MM.1S (cell line): ENCODE data around the gene KBTBD13.

Experiments used
- CTCF ChIP-seq: fragments of 300-600 bp; sonication (generic); IDR thresholded peaks from 2 replicates; pipeline ENCODE4 v1.5.1; 2016; ENCODE audit warnings: antibody characterized with exemption, low read length, mixed read lengths
- EZH2 ChIP-seq: fragments of 300-600 bp; sonication (generic); optimal IDR thresholded peaks from 2 replicates; pipeline ENCODE3; 2017; ENCODE audit warnings: low read depth, mild to moderate bottlenecking, antibody characterized with exemption, low read length, mixed read lengths

GRCh38 chr15:65085207-65085753 lies 8.7 kb downstream of the KBTBD13 start:
- no peak for TF ChIP-seq CTCF
- TF ChIP-seq EZH2, result no peak
